Gastroesophageal sphincter (tissue), 3 donors: ENCODE results near the gene B4GALT5.

Source experiments
- CTCF ChIP-seq, 4 experiments: fragments of 200-600 bp in 2 of 4; fragments of 450-650 bp in 2 of 4; sonication (generic) in 1 of 4; IDR thresholded peaks; one replicate each; pipeline ENCODE4 v1.5.1; 2017 to 2019; ENCODE audit warnings: antibody characterized with exemption in 4 of 4, mild to moderate bottlenecking in 2 of 4, moderate library complexity in 2 of 4
- EP300 ChIP-seq: sonication (generic); formaldehyde crosslinking; IDR thresholded peaks from one replicate; pipeline ENCODE4 v1.6.1; 2017; ENCODE audit warnings: antibody characterized with exemption, mild to moderate bottlenecking
- POLR2A ChIP-seq, 2 donors: fragments of 450-650 bp; IDR thresholded peaks; one replicate each; pipeline ENCODE4 v1.6.1; 2017; ENCODE audit warnings: antibody characterized with exemption in 2 of 2, mild to moderate bottlenecking in 2 of 2, moderate library complexity in 1 of 2
- POLR2AphosphoS5 ChIP-seq: sonication (generic); formaldehyde crosslinking; IDR thresholded peaks from one replicate; pipeline ENCODE4 v1.6.1; 2017; ENCODE audit warnings: antibody characterized with exemption

GRCh38 chr20:49750611-49751396 lies 37.1 kb upstream of the B4GALT5 start:
- TF ChIP-seq POLR2A (IDR thresholded peaks at IDR 0.05) (no peak), CTCF (IDR thresholded peaks at IDR 0.05) (no peak), POLR2AphosphoS5 (no peak), EP300 (no peak)
